ENCODE measurements around the gene LARP1B. TPM values are rescaled to one million over a fixed set of nuclear protein-coding genes. Genes with fewer than 3 reads are reported as not detected.
"Not testable (repeated sequence)": the region's sequence is repeated elsewhere in the genome, so short reads cannot be mapped to it uniquely, and the experiment has no call there.

Gene LARP1B
- total and polyA plus RNA-seq, 10 donors = 3.7 to 17.8 (median 10.8) TPM

DNA sequence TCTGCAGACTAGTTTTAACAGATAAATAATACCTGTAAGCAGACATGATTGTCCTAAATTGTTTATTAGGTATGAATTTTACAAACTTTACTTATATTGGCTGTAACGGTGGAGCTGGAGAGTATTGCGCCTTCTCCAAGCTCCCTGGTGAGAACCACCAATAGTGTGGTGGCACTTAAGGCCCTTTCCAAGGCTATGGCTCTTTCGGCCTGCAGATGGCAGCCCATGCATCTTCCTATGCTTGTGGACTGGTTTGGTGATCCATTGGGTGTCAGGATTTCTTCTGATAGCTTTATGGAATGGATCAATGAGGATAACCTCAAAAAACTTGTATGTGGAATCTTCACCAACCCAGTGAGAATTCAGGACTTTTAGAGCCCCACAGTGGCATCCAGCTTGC is 7.8 kb downstream of the LARP1B start:
- TF ChIP-seq, protein P1, sequence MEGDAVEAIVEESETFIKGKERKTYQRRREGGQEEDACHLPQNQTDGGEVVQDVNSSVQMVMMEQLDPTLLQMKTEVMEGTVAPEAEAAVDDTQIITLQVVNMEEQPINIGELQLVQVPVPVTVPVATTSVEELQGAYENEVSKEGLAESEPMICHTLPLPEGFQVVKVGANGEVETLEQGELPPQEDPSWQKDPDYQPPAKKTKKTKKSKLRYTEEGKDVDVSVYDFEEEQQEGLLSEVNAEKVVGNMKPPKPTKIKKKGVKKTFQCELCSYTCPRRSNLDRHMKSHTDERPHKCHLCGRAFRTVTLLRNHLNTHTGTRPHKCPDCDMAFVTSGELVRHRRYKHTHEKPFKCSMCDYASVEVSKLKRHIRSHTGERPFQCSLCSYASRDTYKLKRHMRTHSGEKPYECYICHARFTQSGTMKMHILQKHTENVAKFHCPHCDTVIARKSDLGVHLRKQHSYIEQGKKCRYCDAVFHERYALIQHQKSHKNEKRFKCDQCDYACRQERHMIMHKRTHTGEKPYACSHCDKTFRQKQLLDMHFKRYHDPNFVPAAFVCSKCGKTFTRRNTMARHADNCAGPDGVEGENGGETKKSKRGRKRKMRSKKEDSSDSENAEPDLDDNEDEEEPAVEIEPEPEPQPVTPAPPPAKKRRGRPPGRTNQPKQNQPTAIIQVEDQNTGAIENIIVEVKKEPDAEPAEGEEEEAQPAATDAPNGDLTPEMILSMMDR (IDR thresholded peaks at IDR 0.05 in 8 of 11, conservative IDR thresholded peaks at IDR 0.05 in 3 of 11) = no peak
- no peak for TF ChIP-seq POLR2A (IDR thresholded peaks at IDR 0.05)
- no peak for TF ChIP-seq POLR2AphosphoS5 (IDR thresholded peaks at IDR 0.05)
- Histone ChIP-seq H3K27me3 (replicated peaks in 1 of 7) (no peaks in the 10 kb centered on the region), H3K36me3 (no peaks in the 10 kb centered on the region), H3K4me3 (no peak overlapping the region), H3K27ac (no peak overlapping the region), H3K4me1 (no peaks in the 10 kb centered on the region), H3K9me3 (no peaks in the 10 kb centered on the region)
- DNase-seq = no peak
- intact Hi-C loops (cut with DNase I; ENCODE audit: low total_unique reads) = loop anchor here (10.0 kb wide), 1 partner anchor 104 kb away; the partner anchor contains the start of genes ABHD18 and MFSD8
- 90 to 97% (median 93%) methylated on average over 3 of the region's 3 CpGs for WGBS, 5 donors

GRCh38 chr4:128076464-128076863 is 15.4 kb downstream of the LARP1B start:
- Histone ChIP-seq H3K4me1 (no peaks in the 10 kb centered on the region), H3K27me3 (replicated peaks in 1 of 7) (no peaks in the 10 kb centered on the region), H3K36me3 (peaks cover 0 to 56% (median 13%) of the 10 kb centered on the region in 6 donors), H3K4me3 (no peak overlapping the region), H3K27ac (no peak overlapping the region), H3K9me3 (no peaks in the 10 kb centered on the region)
- DNase-seq = peak; percentile 2
- intact Hi-C loops (cut with DNase I; ENCODE audit: low total_unique reads) = no loop called here
- TF ChIP-seq POLR2A (IDR thresholded peaks at IDR 0.05) = no peak
- TF ChIP-seq, protein P1 (IDR thresholded peaks at IDR 0.05 in 8 of 11, conservative IDR thresholded peaks at IDR 0.05 in 3 of 11) = no peak
- no peak for TF ChIP-seq POLR2AphosphoS5 (IDR thresholded peaks at IDR 0.05)
- WGBS, 5 donors = 91 to 94% (median 92%) methylated on average over 4 of the region's 4 CpGs

- H3K4me3 ChIP-seq; H3K4me1 ChIP-seq; H3K27me3 ChIP-seq (replicated peaks in 1 of 7); DNase-seq; H3K9me3 ChIP-seq; intact Hi-C loops (cut with DNase I; ENCODE audit: low total_unique reads); H3K27ac ChIP-seq: not testable (repeated sequence)
- peaks cover 0 to 68% (median 19%) of the 10 kb centered on the region in 6 donors for H3K36me3 ChIP-seq
- 86 to 99% (median 96%) methylated on average over 6 of the region's 6 CpGs for WGBS, 5 donors
Measured at GRCh38 chr4:128095293-128095692, 34.2 kb downstream of the LARP1B start.

DNA sequence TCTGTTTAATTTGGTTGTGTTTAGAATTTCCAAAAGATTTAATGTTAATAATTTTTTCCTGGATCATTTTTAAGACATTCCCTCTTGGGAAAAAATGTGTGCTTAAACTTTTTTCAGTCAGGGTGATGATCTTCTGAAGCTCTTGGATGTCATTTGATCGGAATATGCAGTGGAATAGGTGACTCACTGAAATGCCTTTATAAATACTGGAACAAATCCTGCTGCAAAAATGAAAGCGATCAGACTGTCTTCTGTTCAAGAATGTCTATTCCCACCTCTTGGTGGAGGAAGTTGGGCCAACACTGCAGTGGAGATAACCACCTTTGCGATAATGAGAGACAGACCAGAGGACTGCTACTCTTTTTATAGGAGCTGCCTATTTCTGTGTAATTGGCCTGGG is 46.7 kb downstream of the LARP1B start:
- WGBS, 5 donors = 95 to 100% (median 97%) methylated on average over 3 of the region's 3 CpGs
- Histone ChIP-seq H3K9me3 (no peaks in the 10 kb centered on the region), H3K4me1 (no peaks in the 10 kb centered on the region), H3K4me3 (no peak overlapping the region), H3K36me3 (peaks cover 0 to 42% (median 13%) of the 10 kb centered on the region in 6 donors), H3K27ac (no peak overlapping the region), H3K27me3 (replicated peaks in 1 of 7) (no peaks in the 10 kb centered on the region)
- intact Hi-C loops (cut with DNase I; ENCODE audit: low total_unique reads) = no loop called here
- TF ChIP-seq, protein P1 (IDR thresholded peaks at IDR 0.05 in 8 of 11, conservative IDR thresholded peaks at IDR 0.05 in 3 of 11) = no peak
- no peak for TF ChIP-seq POLR2AphosphoS5 (IDR thresholded peaks at IDR 0.05)
- TF ChIP-seq POLR2A (IDR thresholded peaks at IDR 0.05) = no peak
- DNase-seq = no peak

GRCh38 chr4:128123036-128123435 is 61.9 kb downstream of the LARP1B start:
- Histone ChIP-seq H3K36me3 (peaks cover 0 to 35% (median 2%) of the 10 kb centered on the region in 6 donors), H3K27me3 (replicated peaks in 1 of 7) (no peaks in the 10 kb centered on the region), H3K27ac (no peak overlapping the region), H3K9me3 (no peaks in the 10 kb centered on the region), H3K4me1 (no peaks in the 10 kb centered on the region), H3K4me3 (no peak overlapping the region)
- TF ChIP-seq, protein P1 (IDR thresholded peaks at IDR 0.05 in 8 of 11, conservative IDR thresholded peaks at IDR 0.05 in 3 of 11) = no peak
- TF ChIP-seq POLR2A (IDR thresholded peaks at IDR 0.05) = no peak
- no peak for TF ChIP-seq POLR2AphosphoS5 (IDR thresholded peaks at IDR 0.05)
- intact Hi-C loops (cut with DNase I; ENCODE audit: low total_unique reads) = no loop called here
- DNase-seq = no peak
- 79 to 99% (median 96%) methylated on average over 3 of the region's 3 CpGs for WGBS, 5 donors

Measured in spleen (tissue), 11 donors.